SK-N-SH (cell line): ENCODE results near the gene PADI2. TPM values are rescaled to one million over a fixed set of nuclear protein-coding genes. Genes with fewer than 3 reads are reported as not detected.

Experiments
- CTCF ChIA-PET: fragments of 300-600, 350-600 bp; formaldehyde crosslinking; extraction: SDS; loops from one replicate; lab custom pipeline; 2021; lab: Yijun Ruan, JAX
- POLR2A ChIA-PET: fragments of 350-600 bp; sonication (Branson Sonifier 250); formaldehyde crosslinking; extraction: SDS; loops from one replicate; lab custom pipeline; 2020; ENCODE audit warnings: antibody characterized with exemption, inconsistent platforms; lab: Yijun Ruan, JAX
- DNase-seq: peaks from one replicate; pipeline ENCODE4 v3.0.0; 2012
- H2AFZ ChIP-seq: fragments of 200-600 bp; sonication (generic); 2 replicates; pipeline ENCODE4 v1.8.1; 2016; ENCODE audit warnings: antibody characterized with exemption, mild to moderate bottlenecking, low read depth
- H3F3A ChIP-seq: fragments of 200-600 bp; sonication (generic); replicated peaks from 2 replicates; pipeline ENCODE3; 2016; ENCODE audit warnings: antibody characterized with exemption, mild to moderate bottlenecking; ENCODE audit not compliant: insufficient read depth
- H3K27ac ChIP-seq, 2 experiments: fragments of 200-500 bp in 1 of 2; fragments of 200-600 bp in 1 of 2; sonication (Bioruptor generic) in 1 of 2; sonication (generic), shearing (Covaris generic) in 1 of 2; 2 replicates each; pipeline versions ENCODE4 v1.5.1 to v1.6.1; 2014 to 2016; ENCODE audit warnings: low read depth in 2 of 2, inconsistent platforms in 1 of 2, low read length in 1 of 2, mild to moderate bottlenecking in 1 of 2, mixed read lengths in 1 of 2
- H3K27me3 ChIP-seq: fragments of 200-600 bp; sonication (generic), shearing (Covaris generic); 2 replicates; pipeline ENCODE4 v1.6.1; 2016; ENCODE audit warnings: mixed run types; ENCODE audit not compliant: insufficient read depth
- H3K36me3 ChIP-seq, 2 experiments: fragments of 200-500 bp in 1 of 2; fragments of 200-600 bp in 1 of 2; sonication (Bioruptor generic) in 1 of 2; sonication (generic) in 1 of 2; replicated peaks in 1 of 2; 2 replicates each; pipeline versions ENCODE3 to v1.5.1; 2014 to 2016; ENCODE audit warnings: low read length in 1 of 2, mild to moderate bottlenecking in 1 of 2; ENCODE audit not compliant: insufficient read depth in 2 of 2, control insufficient read depth in 1 of 2
- H3K4me1 ChIP-seq, 2 experiments: fragments of 200-500 bp in 1 of 2; fragments of 200-600 bp in 1 of 2; sonication (Bioruptor generic) in 1 of 2; sonication (generic), shearing (Covaris generic) in 1 of 2; 2 replicates each; pipeline versions ENCODE4 v1.5.1 to v1.6.1; 2014 to 2016; ENCODE audit warnings: low read depth in 1 of 2, low read length in 1 of 2, mixed run types in 1 of 2; ENCODE audit not compliant: insufficient read depth in 2 of 2, control insufficient read depth in 1 of 2
- H3K4me2 ChIP-seq: fragments of 200-600 bp; sonication (generic), shearing (Covaris generic); 2 replicates; pipeline ENCODE4 v1.6.1; 2017; ENCODE audit warnings: mixed run types
- H3K4me3 ChIP-seq, 2 experiments: fragments of 200-500 bp in 1 of 2; fragments of 200-600 bp in 1 of 2; sonication (Bioruptor generic) in 1 of 2; sonication (generic), shearing (Covaris generic) in 1 of 2; 2 replicates each; pipeline versions ENCODE4 v1.5.1 to v1.8.1; 2014 to 2016; ENCODE audit warnings: low read depth in 2 of 2, inconsistent platforms in 1 of 2, low read length in 1 of 2, mild to moderate bottlenecking in 1 of 2, mixed read lengths in 1 of 2, moderate library complexity in 1 of 2
- H3K79me2 ChIP-seq: fragments of 200-600 bp; sonication (generic); 2 replicates; pipeline ENCODE4 v1.8.1; 2017; ENCODE audit warnings: mild to moderate bottlenecking; ENCODE audit not compliant: insufficient read depth
- H3K9ac ChIP-seq: fragments of 200-600 bp; sonication (generic); 2 replicates; pipeline ENCODE4 v1.6.1; 2017; ENCODE audit warnings: mixed run types
- H3K9me2 ChIP-seq: fragments of 200-600 bp; sonication (generic); 2 replicates; pipeline ENCODE4 v1.6.1; 2017; ENCODE audit warnings: mixed run types
- H3K9me3 ChIP-seq: fragments of 200-600 bp; sonication (generic); 2 replicates; pipeline ENCODE4 v1.6.1; 2017; ENCODE audit warnings: mixed run types, mild to moderate bottlenecking, moderate library complexity
- H4K20me1 ChIP-seq: fragments of 200-600 bp; sonication (generic); 2 replicates; pipeline ENCODE4 v1.6.1; 2017; ENCODE audit warnings: mild to moderate bottlenecking, mixed run types; ENCODE audit not compliant: insufficient read depth
- CHD2 ChIP-seq: fragments of 150-350 bp; IDR thresholded peaks from 2 replicates; pipeline ENCODE4 v1.6.1; 2018; ENCODE audit warnings: low read length; ENCODE audit not compliant: partially characterized antibody
- FOSL2 ChIP-seq: IDR thresholded peaks from 2 replicates; pipeline ENCODE4 v1.4.0; 2012; ENCODE audit warnings: low read depth, mild to moderate bottlenecking, moderate library complexity, borderline replicate concordance
- FOXM1 ChIP-seq: IDR thresholded peaks from 2 replicates; pipeline ENCODE4 v1.4.0; 2012; ENCODE audit warnings: low read depth, mild to moderate bottlenecking
- NRF1 ChIP-seq: IDR thresholded peaks from 2 replicates; pipeline ENCODE4 v1.6.1; 2012; ENCODE audit warnings: low read depth, mild to moderate bottlenecking, low read length
- POLR2AphosphoS5 ChIP-seq: IDR thresholded peaks from 2 replicates; pipeline ENCODE4 v1.6.1; 2012; ENCODE audit warnings: low read depth, low read length
- RFX5 ChIP-seq: IDR thresholded peaks from 2 replicates; pipeline ENCODE4 v1.6.1; 2012; ENCODE audit warnings: mild to moderate bottlenecking, improper control_type of control experiment, low read length
- SIN3A ChIP-seq: IDR thresholded peaks from 2 replicates; pipeline ENCODE4 v1.6.1; 2012; ENCODE audit warnings: low read depth, mild to moderate bottlenecking, low read length, moderate library complexity, borderline replicate concordance
- SMC3 ChIP-seq: IDR thresholded peaks from 2 replicates; pipeline ENCODE4 v1.6.1; 2012; ENCODE audit warnings: low read depth, low read length, improper control_type of control experiment
- TAF1 ChIP-seq: IDR thresholded peaks from 2 replicates; pipeline ENCODE4 v1.6.1; 2012; ENCODE audit warnings: low read depth, mild to moderate bottlenecking, low read length, moderate library complexity, borderline replicate concordance
- TEAD4 ChIP-seq: IDR thresholded peaks from 2 replicates; pipeline ENCODE4 v1.4.0; 2012; ENCODE audit warnings: mild to moderate bottlenecking, borderline replicate concordance; ENCODE audit not compliant: insufficient read depth
- YY1 ChIP-seq: IDR thresholded peaks from 2 replicates; pipeline ENCODE4 v1.4.0; 2012; ENCODE audit warnings: low read depth, mild to moderate bottlenecking
- WGBS: methylation state at CpG from one replicate; pipeline ENCODE4 v1.1.6; 2017; ENCODE audit warnings: low lambda C conversion rate; 5-methylcytosine and 5-hydroxymethylcytosine counted together
- polyA plus RNA-seq, 3 experiments: library from polyadenylated mRNA; depleted of rRNA; stranded (reverse); fragments of >200 nt; gene quantifications; 2 replicates each; pipeline ENCODE4 v1.2.3, GENCODE V29; 2012
- TF ChIP-seq, protein P1 (sequence below): IDR thresholded peaks from 2 replicates; pipeline ENCODE4; 2012
- TF ChIP-seq, protein P2 (sequence below): IDR thresholded peaks from 2 replicates; pipeline ENCODE4 v1.6.1; 2012; ENCODE audit warnings: mild to moderate bottlenecking, low read depth, low read length, moderate library complexity
- TF ChIP-seq, protein P3 (sequence below): IDR thresholded peaks from 2 replicates; pipeline ENCODE4 v1.4.0; 2012; ENCODE audit warnings: low read depth
- TF ChIP-seq, protein P4 (sequence below): fragments of 150-350 bp; IDR thresholded peaks from 2 replicates; pipeline ENCODE4 v1.6.1; 2017; ENCODE audit warnings: antibody characterized with exemption, low read length, low read depth, borderline replicate concordance

Gene PADI2
- polyA plus RNA-seq, 1 of the 3 experiments (the other 2 are of a cell fraction), result 0.58 TPM

DNA sequence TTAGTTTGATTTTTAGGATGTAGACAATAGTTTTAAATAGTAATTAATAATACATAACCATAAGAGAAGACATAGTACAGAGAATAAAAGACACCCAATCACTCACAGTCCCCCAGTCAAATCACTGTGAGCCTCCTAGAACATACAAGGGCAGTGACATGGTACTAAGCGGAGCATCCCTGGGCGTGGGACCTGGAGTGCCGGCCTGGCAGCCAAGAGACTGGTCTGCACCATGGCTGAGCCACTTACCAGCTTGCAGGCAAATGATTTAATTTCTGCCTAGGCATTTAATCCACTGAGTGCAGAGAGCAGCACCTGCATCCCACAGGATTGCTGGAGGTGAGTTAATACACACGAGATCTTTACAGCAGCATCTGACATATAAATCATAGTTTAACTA is 85.8 kb downstream of the PADI2 start:
- Histone ChIP-seq H3K79me2 (peaks cover 18% of the 10 kb centered on the region; the same call in 1 of the 2 replicates), H3K4me3 (no peak overlapping the region), H3K27me3 (no peaks in the 10 kb centered on the region), H3K4me1 (peaks cover 0 to 20% of the 10 kb centered on the region in 2 experiments; a peak in 3 of 4 replicates), H4K20me1 (peaks cover 6% of the 10 kb centered on the region; the same call in 1 of the 2 replicates), H3F3A (no peaks in the 10 kb centered on the region), H3K9me2 (no peaks in the 10 kb centered on the region), H3K27ac (no peak overlapping the region), H3K36me3 (peaks cover 10 to 26% of the 10 kb centered on the region in 2 experiments), H3K9ac (no peak overlapping the region), H3K9me3 (no peaks in the 10 kb centered on the region), H3K4me2 (no peak overlapping the region), H2AFZ (no peak overlapping the region)
- WGBS, result 100% methylated on average over 1 of the region's 4 CpGs
- ChIA-PET CTCF (interaction anchor here (1.1 to 24.3 kb wide), 8 partner anchors 9 to 421 kb away, joined by 3 to 408 read pairs (median 6); no protein-coding TSS in a partner anchor), POLR2A (no interaction called here)
- TF ChIP-seq, protein P1, sequence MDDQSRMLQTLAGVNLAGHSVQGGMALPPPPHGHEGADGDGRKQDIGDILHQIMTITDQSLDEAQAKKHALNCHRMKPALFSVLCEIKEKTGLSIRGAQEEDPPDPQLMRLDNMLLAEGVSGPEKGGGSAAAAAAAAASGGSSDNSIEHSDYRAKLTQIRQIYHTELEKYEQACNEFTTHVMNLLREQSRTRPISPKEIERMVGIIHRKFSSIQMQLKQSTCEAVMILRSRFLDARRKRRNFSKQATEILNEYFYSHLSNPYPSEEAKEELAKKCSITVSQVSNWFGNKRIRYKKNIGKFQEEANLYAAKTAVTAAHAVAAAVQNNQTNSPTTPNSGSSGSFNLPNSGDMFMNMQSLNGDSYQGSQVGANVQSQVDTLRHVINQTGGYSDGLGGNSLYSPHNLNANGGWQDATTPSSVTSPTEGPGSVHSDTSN, result no peak
- TF ChIP-seq FOSL2 (no peak), CHD2 (no peak), SMC3 (no peak), POLR2AphosphoS5 (no peak), NRF1 (no peak), TEAD4 (no peak), FOXM1 (no peak), SIN3A (no peak), YY1 (no peak), TAF1 (no peak), RFX5 (no peak)
- TF ChIP-seq, protein P2, sequence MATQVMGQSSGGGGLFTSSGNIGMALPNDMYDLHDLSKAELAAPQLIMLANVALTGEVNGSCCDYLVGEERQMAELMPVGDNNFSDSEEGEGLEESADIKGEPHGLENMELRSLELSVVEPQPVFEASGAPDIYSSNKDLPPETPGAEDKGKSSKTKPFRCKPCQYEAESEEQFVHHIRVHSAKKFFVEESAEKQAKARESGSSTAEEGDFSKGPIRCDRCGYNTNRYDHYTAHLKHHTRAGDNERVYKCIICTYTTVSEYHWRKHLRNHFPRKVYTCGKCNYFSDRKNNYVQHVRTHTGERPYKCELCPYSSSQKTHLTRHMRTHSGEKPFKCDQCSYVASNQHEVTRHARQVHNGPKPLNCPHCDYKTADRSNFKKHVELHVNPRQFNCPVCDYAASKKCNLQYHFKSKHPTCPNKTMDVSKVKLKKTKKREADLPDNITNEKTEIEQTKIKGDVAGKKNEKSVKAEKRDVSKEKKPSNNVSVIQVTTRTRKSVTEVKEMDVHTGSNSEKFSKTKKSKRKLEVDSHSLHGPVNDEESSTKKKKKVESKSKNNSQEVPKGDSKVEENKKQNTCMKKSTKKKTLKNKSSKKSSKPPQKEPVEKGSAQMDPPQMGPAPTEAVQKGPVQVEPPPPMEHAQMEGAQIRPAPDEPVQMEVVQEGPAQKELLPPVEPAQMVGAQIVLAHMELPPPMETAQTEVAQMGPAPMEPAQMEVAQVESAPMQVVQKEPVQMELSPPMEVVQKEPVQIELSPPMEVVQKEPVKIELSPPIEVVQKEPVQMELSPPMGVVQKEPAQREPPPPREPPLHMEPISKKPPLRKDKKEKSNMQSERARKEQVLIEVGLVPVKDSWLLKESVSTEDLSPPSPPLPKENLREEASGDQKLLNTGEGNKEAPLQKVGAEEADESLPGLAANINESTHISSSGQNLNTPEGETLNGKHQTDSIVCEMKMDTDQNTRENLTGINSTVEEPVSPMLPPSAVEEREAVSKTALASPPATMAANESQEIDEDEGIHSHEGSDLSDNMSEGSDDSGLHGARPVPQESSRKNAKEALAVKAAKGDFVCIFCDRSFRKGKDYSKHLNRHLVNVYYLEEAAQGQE, result no peak
- TF ChIP-seq, protein P3, sequence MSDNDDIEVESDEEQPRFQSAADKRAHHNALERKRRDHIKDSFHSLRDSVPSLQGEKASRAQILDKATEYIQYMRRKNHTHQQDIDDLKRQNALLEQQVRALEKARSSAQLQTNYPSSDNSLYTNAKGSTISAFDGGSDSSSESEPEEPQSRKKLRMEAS, result no peak
- TF ChIP-seq, protein P4, sequence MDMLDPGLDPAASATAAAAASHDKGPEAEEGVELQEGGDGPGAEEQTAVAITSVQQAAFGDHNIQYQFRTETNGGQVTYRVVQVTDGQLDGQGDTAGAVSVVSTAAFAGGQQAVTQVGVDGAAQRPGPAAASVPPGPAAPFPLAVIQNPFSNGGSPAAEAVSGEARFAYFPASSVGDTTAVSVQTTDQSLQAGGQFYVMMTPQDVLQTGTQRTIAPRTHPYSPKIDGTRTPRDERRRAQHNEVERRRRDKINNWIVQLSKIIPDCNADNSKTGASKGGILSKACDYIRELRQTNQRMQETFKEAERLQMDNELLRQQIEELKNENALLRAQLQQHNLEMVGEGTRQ, result no peak
- DNase-seq, result no peak
